ENCODE results near the gene PSME2.

PSME2 gene

DNA sequence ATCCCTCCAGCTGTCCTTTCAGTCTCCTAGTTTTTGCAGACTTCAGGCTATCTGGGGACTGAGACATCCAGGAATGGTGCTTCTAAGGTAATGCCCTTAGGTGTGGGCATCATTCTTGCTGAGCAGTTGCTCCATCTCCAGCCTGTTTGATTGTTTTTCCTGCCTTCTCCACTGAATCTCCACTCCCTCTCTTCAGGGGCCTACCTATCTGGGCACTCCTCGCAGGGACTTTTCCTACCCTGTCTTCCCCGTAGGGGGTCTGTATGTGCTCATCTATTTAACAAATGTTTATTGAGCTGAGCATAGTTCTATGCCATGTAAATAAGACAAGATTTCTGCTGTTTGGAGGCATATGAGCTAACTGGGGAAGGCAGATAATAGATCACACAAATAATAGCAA is 13.4 kb downstream of the PSME2 start:
- DNase-seq = no peak

DNA sequence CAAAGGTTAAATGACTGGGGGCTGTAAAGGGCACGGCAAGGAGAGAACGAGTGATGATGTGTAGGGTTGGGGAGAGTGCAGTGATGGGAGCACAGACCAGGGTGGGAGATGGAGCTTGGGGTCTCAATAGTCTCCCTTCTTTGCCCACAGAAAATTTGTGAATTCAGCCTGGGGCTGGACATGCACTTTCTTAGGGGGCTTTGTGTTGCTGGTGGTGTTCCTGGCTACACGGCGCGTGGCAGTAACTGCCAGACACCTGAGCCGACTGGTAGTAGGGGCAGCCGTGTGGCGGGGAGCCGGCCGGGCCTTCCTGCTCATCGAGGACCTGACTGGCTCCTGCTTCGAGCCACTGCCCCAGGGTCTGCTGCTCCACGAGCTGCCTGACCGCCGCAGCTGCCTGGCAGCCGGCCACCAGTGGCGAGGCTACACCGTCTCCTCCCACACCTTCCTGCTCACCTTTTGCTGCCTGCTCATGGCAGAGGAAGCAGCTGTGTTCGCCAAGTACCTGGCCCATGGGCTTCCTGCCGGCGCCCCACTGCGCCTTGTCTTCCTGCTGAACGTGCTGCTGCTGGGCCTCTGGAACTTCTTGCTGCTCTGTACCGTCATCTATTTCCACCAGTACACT is 14.2 kb downstream of the PSME2 start:
- DNase-seq = no peak

DNA sequence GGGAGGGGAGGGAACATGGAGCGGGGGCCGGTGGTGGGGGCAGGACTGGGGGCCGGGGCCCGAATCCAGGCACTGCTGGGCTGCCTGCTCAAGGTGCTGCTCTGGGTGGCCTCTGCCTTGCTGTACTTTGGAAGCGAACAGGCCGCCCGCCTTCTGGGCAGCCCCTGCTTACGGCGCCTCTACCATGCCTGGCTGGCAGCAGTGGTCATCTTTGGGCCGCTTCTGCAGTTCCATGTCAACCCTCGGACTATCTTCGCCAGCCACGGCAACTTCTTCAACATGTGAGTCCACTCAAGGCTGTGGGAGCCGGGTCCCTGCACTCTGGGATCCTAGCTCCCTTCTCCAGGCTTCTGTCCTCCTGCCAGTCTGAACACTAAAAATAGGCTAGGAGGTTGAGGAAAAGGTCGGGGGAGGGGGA is 14.9 kb downstream of the PSME2 start:
- DNase-seq = no peak

DNA sequence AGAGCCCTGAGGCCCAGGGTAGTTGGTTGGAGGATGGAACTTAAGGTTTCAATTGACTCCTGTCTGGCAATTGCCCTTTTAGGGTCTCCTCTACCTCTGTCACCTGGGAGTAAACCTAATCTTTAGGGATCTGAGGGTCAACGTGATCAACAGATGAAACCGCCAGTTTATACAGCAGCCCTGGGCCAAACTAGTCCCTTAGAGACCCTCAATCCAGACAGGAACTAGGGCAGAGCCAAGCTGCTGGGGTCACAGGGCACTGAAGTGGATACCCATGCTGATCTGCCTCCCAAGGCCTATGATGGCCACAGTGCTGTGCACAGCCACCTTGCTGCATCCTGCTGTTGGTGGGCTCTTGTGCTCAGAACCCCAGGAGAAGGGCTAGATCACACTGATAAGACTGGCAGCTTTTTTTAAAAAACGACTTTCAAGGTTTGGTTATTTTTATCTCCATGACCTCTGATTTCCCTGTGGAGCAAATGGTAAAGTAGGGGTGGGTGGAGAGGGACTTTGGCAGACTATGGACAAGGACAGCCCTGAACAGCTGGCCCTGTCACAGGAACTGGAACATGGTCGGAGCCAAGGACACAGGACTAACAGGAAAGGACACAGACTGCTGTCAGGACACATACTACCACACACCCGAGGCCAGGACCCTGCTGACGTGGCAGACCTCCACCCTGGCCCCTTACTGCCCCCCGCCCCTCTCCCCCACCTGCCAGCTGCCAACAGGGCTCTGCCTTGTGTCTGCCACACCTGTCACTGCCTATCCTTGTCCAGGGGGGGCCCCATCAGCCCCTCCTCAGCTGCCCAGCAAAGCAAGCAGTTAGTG is 15.5 kb downstream of the PSME2 start:
- no peak for DNase-seq

DNA sequence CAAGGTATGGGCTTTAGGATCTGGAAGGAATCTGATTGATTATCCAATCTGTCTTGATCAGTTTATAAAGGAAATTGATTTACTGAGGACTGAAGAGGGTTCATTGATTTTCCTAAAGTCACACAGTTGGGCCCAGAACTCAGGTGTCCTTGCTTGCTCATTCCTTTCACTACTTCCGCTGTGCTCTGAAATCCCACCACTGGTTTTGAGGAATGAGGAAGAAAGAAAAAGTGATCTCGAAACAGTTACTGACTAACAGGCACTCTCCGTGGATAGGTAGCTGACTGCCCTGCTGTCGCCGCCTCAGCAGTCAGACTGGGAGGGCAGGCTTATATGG is 16.1 kb downstream of the PSME2 start, which contains the start of gene FITM1:
Gene FITM1, plus strand, starts transcription at position 280 of the 337 bp plus-strand sequence. CDS start 905 bp downstream, outside the sequence.
- DNase-seq = no peak

DNA sequence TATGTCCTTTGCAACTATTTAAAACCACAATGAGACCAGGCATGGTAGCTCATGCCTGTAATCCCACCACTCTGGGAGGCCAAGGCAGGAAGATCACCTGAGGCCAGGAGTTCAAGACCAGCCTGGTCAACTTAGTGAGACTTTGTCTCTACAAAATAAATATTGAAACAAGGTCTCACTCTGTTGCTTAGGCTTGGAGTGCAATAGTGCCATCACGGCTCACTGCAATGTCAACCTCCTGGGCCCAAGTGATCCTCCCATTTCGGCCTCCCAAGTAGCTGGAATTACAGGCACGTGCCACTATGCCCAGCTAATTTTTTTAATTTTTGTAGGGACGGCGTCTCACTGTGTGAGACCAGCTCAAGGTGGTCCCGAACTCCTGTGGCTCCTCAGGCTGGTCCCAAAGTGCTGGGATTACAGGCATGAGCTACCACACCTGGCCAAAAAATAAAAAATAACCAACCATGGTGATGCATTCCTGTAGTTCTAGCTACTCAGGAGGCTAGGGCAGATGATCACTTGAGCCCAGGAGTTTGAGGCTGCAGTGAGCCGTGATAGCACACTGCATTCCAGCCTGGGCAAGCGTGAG is 16.9 kb downstream of the PSME2 start:
- DNase-seq = no peak

DNA sequence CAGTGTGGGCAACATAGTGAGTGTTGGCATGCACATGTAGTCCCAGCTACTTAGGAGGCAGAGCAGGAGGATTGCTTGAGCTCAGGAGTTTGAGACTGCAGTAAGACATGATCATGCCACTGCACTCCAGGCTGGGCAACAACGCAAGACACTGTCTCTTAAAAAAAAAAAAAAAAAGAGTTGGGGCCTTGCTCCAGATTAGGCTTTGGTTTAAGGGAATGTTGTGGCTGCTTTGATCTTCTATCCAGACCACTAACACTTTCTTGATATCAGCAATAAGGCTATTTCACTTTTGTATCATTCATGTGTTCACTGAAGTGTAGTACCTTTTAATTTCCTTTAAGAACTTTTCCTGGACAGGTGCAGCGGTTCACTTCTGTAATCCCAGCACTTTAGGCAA is 18.7 kb downstream of the PSME2 start:
- DNase-seq = no peak

DNA sequence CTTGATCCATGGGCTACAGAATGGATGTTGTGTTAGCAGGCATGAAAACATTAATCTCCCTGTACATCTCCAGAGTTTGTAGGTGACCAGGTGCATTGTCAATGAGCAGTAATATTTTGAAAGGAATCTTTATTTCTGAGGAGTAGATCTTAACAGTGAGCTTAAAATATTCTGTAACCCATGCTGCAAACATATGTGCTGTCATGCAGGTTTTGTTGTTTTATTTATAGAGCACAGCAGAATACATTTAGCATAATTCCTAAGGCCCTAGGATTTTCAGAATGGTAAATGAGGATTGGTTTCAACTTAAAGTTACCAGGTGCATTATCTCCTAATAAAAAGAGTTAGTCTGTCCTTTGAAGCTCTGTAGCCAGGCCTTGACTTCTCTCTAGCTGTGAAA is 19.5 kb downstream of the PSME2 start:
- no peak for DNase-seq

DNA sequence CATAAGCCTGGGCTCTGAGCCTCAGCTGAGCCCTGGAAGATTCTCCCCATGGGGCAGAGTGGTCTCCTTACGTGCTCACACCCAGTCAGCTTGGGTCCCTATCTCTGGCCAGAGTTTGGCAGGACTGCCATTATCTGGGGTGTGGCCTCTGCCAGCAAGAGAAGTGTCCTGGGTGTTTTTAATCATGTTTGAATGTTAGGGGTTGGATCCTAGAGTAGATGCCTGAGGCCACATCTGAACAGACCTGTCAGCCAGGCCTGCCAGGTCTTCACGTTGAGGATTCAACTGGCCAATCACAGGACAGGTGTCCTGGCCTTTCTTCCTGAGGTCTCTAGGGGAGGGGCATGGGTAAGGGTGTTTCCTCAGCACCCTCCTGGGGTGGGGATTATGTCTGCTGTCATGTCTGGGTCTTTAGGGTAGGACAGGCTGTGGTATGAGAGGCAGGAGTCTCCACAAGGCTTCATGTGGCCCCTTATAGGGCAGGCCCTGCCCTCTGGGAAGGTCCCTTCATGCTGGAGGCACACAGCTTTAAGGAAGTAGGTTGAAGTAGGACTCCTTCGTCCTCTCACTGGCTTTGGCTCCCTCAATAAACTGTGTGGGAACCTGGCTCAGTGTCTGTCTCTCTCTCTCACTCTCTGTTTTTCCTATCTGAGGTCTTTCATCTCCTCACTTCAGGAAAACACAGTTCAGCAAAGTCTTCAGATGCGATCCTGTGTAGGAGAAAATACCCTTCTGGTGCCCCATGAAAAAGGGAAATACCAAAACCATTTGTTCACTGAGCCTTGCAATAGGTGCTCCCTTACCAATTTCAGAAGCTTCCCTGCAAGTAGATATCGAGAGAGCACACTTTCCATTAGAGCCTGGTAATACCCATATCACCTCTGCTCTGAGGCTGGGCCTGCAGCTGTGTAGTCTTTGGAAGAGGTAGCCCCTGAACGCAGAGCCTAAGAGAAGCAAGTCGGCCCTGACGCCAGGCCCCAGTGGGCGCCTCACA is 22.7 kb downstream of the PSME2 start:
- no peak for DNase-seq

DNA sequence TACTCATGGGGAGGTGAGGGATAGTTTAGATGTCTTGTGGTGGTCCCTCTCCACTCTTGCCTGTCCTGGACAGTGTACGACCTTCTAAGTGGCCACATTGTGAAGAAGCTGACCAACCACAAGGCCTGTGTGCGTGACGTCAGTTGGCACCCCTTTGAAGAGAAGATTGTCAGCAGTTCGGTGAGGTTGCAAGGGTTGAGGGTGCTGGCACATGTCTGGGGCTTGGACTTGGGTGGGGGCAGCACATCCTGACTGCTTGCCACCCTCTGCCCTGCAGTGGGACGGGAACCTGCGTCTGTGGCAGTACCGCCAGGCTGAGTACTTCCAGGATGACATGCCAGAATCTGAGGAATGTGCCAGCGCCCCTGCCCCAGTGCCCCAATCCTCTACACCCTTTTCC is 23.5 kb downstream of the PSME2 start:
- no peak for DNase-seq

DNA sequence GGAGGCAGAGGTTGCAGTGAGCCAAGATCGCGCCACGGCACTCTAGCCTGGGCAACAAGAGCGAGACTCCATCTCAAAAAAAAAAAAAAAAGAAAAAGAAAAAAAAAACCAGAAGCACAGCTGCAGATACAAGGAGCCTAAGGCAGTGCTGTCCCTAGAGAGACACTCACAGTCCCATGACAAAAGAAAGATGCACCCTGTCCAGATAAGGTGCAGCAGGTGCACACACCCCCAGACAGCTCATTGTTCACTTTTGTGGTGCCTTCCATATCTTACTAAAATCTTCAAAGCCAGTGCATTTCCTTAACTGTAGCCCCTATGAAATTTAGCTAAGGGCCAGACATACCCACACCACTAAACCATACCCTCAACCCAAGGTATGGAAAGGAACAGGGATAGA is 24.0 kb downstream of the PSME2 start:
- no peak for DNase-seq

DNA sequence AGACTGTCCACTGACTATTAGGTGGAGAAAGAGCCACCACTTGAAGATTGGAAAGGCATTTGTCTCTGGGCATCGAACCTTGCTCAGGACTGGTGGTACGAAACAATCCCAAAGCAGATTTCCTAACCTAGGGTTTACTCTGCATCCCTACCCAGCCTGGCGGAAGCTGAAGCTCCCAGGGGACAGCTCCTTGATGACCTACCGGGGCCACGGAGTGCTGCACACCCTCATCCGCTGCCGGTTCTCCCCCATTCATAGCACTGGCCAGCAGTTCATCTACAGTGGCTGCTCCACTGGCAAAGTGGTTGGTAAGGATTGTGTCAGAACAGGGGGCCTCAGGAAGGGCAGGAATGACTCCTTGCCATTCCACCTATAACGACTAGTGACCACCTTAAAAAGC is 25.2 kb downstream of the PSME2 start:
- DNase-seq = no peak

DNA sequence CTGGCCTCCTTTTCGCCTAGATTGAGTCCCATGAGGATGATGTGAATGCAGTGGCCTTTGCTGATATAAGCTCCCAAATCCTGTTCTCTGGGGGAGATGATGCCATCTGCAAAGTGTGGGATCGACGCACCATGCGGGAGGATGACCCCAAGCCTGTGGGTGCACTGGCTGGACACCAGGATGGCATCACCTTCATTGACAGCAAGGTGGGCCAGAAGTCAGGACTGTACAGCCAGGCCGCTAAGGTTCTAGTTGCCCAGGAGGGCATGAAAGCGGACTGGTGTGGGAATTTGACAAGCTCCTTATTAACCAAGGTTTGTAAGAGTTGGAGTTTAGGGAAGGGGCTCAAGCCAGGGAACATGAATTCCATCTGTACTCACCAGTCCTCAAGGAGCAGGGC is 26.7 kb downstream of the PSME2 start:
- no peak for DNase-seq

DNA sequence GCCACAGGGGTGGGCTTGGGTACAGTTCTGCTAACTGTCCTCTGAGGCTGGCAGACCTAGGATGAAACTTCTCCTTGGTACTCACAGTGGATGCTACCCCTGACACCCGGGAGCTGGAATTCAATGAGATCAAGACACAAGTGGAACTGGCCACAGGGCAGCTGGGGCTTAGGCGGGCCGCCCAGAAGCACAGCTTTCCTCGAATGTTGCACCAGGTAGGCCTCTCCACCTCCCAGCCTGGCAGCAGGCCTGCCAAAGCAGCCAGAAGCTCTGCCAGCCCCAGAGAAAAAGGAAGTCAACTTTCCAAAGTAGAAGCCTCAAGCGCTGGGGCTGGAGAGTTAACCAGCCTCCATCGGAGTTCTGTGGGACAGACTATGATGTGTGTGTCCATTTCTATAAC is 29.2 kb downstream of the PSME2 start:
- DNase-seq = no peak

DNA sequence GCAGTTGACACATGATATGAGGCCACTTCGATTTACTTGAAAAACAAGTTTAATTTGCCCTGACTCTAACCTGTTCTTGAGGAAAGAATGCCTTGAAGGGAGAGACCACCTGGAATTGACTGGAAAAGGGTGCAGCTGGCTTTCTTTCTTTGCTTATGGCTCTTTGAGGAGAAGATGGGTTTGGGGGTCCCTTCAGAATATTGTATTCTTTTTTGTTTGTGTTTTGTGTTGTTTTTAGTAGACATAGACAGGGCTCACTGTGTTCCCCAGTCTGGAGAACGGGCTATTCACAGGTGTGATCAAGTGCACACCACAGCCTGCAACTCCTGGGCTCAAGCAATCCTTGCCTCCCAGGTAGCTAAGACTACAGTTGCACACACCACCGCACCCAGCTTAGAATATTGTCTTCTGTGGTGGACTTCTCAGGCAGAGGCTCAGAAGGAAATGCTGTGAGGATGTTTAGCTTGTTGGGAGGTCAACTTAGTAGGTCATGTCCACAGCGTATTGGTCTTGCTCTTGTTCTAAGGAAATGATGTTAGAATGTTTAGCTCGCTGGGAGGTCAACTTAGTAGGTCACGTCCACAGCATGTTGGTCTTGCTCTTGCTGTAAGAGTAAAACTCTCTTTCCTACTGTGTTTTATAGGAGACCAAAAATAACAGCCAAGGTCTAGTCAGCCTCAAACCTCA is 30.1 kb downstream of the PSME2 start:
- no peak for DNase-seq

DNA sequence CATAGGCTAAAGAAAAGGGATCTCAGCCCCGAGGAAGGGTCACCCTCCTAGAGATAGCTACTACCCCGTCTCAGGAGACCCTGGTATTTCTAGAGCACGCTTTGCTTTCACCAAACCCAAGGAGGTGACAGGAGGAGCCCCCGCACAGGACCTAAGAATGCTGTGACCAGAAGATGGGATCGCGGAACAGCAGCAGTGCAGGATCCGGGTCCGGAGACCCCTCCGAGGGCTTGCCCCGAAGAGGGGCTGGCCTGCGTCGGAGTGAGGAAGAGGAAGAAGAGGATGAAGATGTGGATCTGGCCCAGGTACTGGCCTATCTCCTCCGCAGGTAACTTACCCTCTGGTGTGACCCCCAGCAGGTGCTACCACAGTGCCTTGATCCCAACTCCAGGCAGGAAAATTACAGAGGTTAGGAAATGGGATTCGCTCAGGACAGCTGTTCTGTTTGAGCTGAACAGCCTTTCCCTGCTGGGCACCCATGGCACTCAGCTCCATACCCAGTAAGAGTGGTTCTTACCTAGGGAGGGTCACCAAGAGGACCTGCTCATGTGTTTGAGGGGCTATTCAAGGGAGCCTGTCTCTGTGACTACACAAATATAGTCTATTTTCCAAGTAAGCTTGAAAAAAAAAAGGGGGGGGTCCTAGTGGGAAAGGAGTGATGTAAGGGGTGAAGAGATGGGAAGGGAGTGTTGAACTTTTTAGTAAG is 30.8 kb downstream of the PSME2 start:
- DNase-seq = no peak

DNA sequence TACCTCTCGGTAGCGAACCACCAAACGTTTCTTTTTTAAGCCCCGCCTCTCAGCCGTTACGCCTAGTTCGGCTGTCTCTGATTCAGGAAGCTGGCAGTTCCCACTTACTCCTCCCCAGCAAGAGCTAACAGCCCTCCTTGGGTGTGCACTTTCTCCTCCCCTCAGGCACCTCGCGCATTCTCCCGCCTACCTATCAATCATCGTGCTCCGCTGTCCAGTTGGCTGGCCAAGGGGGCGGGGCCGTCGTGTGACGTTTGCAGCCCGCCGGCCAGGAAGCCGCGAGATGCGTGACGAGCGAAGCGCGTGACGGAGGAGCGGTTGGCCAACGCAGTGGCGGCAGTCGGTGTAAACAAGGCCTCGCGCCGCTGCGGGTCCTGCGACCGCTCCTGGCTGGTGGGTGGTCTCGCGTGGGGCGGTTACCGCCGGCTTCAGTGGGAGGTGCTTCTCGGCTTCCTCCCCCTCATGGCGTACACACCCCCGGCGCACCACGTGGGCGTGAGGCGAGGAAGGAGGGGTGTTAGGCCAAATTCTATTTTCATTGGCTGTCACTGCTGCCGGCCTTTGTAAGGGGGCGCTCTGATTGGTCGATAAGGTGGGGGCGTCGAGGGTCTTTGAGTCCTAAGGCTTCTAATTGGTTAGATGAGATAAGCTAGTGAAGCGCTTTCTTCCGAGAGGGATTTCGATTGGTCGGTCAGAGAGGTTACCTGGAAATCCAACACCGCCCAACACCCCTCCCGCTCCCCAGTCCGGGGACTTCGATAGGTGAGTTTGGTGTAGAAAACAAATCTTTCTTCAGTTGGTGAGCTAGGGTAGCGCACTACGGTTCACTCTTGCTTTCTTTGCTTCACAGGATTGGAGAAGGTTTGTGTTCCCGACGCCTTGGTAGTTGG is 31.6 kb downstream of the PSME2 start, which contains the start of the genes DCAF11 and NRL:
Gene DCAF11, plus strand, starts transcription at position 246 of the 890 bp plus-strand sequence. CDS start 818 bp downstream, outside the sequence.
Gene NRL, minus strand, starts transcription at position 418 of the 890 bp plus-strand sequence. CDS start 32,101 bp downstream, outside the sequence.
- DNase-seq = peak; percentile 100

DNA sequence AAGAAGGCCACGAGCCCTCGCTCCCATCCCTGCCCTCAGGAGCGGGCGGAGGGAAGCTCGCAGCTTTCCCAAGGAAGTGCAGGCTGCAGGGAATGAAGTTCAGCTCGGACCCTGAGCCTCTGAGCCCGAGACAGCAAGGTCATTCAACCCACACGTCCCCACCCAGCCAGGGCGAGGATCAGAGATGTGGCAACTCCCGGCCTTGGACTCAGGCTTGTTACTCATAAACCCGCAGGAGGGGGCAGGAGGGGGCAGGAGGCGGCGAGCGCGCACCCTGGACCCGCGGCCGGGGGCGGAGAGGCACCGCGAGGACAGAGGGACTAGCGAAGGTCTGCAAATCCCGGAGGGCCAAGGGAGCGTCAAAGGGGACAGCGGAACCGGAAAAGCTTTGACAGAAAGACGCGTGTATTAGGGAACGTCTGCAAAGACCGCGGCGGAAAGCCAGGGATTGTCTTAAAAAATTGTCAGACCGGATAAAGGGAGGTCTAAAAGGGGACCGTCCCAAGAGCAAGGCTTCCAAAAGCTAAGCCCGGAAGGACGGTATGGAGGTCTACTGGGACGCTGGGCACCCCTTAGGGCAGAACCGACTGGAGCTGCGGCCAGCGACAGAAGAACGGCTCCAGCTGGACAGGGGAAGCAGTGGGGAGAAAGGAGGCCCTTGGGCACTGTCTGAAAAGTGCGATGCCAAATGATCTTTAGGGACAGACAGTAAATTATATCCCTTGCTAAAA is 32.4 kb downstream of the PSME2 start:
- peak; percentile 87 for DNase-seq

DNA sequence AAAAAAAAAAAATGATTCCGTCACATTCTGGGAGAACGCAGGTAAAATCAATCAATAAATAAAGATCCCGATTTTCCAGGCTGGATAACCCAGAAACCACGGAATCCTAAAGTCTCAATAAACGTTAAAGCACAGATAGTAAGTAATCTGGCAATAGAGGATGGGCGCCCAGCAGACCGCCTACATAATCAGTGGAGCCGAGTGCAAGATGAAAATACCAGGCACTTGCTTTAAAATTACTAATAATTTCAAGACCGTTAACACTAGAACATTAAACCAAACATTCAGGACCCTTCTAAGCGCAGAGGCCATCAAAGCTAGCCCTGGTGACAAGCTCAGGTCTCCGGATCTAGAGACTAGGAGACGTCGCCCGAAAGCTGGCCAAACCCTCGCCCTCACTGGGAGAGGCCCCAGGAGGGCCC is 33.0 kb downstream of the PSME2 start:
- no peak for DNase-seq

DNA sequence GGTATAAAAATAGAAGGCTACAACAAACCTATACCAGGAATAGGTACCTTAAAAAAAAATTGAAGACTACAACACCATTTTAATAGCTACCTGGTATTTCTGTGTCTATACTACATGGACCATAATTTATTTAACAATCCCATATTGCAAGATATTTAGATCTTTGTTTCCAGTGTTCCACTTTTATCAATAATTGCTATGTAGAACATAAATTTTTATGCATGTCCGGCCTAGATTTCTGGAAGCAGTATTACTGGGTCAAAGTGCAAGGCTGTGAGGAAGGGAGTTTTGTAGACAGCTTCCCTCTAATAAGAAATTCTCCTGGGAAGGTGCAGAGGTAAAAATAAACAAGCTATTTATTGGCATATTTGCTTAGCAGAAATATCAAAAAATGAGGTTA is 35.9 kb downstream of the PSME2 start:
- DNase-seq = no peak

All from activated CD4-positive, alpha-beta T cell treated with anti-CD3 and anti-CD28 coated beads, Interleukin-10, Interleukin-2, amounts not matched to agents 100 ng/mL and 50 ng/mL, durations not matched to agents 16 hours and 8 hours (primary cell).